GM12874 (cell line): ENCODE measurements around the gene POLR3A.

ENCODE experiments used
- CTCF ChIP-seq: IDR thresholded peaks from 2 replicates; pipeline ENCODE4 v1.5.1; 2011; ENCODE audit warnings: low read depth, mild to moderate bottlenecking, control low read depth, low read length, moderate library complexity; ENCODE audit not compliant: insufficient read depth

POLR3A gene

GRCh38 chr10:77944519-77944918 lies 84.8 kb downstream of the POLR3A start:
- TF ChIP-seq CTCF: no peak

- no peak for TF ChIP-seq CTCF
These were observed 86.0 kb downstream of the POLR3A start for GRCh38 chr10:77943121-77943901.

- TF ChIP-seq CTCF: no peak
These were observed 87.5 kb downstream of the POLR3A start for GRCh38 chr10:77941790-77942189.

- TF ChIP-seq CTCF: no peak
These were observed 88.7 kb downstream of the POLR3A start for GRCh38 chr10:77940627-77941026.

GRCh38 chr10:77940225-77940624 lies 89.1 kb downstream of the POLR3A start:
- TF ChIP-seq CTCF: no peak

GRCh38 chr10:77939561-77940001 lies 89.7 kb downstream of the POLR3A start:
- no peak for TF ChIP-seq CTCF

GRCh38 chr10:77936697-77937567 lies 92.4 kb downstream of the POLR3A start:
- no peak for TF ChIP-seq CTCF
